GOT3 (cell line): ENCODE results near the gene CDT1.

ENCODE experiments used
- DNase-seq: peaks from one replicate; lab custom pipeline; 2025; ENCODE audit warnings: mixed read lengths; lab: John Stamatoyannopoulos, UW

CDT1 gene

GRCh38 chr16:88836791-88837190, 33.2 kb downstream of the CDT1 start:
- DNase-seq = no peak

GRCh38 chr16:88837806-88838205, 34.2 kb downstream of the CDT1 start:
- DNase-seq = no peak

GRCh38 chr16:88838566-88838965, 35.0 kb downstream of the CDT1 start:
- DNase-seq = no peak

DNA sequence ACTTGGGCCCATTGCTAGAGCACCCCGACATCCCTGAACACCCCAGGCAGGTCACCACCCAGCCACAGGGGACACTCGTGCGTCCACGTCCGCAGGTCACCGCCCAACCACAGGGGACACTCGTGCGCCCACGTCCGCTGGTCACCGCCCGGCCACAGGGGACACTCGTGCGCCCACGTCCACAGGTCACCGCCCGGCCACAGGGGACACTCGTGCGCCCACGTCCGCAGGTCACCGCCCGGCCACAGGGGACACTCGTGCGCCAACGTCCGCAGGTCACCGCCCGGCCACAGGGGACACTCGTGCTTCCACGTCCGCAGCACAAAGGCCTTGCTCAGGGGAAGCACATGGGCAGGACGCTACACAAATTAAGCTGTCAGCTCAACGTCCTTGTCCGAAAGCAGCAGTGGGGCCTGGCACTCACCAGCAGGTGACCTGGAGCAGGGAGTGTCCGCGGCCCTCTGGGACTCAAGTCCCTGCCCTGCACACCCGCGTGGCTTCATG, 35.5 kb downstream of the CDT1 start:
- DNase-seq = no peak

GRCh38 chr16:88839745-88840599, 36.4 kb downstream of the CDT1 start:
- DNase-seq = no peak

GRCh38 chr16:88840600-88841215, 37.1 kb downstream of the CDT1 start:
- no peak for DNase-seq

- DNase-seq = no peak
Measured at GRCh38 chr16:88841521-88842307, 38.1 kb downstream of the CDT1 start.

GRCh38 chr16:88842308-88842756, 38.7 kb downstream of the CDT1 start:
- DNase-seq = no peak

DNA sequence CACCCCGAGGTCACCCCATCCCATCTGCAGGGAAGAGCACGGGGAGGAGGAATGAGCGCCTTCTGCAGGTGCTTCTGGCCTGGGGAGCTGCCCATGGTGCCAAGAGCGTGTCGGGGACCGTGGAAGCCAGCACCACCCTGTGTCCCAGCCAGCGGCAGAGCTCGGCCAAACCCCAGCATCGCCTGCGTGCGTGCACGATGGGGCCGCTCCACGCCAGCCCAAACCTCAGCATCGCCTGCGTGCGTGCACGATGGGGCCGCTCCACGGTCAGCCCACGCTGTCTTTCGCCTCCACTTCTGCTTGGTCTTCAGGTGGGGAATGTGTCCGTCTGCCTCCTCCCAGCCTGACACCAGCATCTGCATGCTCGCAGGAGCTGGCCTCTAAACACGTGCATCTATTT, 39.2 kb downstream of the CDT1 start:
- DNase-seq = no peak

- DNase-seq = no peak
Measured at GRCh38 chr16:88843256-88843655, 39.7 kb downstream of the CDT1 start.

- no peak for DNase-seq
Measured at GRCh38 chr16:88844419-88845036, 40.9 kb downstream of the CDT1 start.

DNA sequence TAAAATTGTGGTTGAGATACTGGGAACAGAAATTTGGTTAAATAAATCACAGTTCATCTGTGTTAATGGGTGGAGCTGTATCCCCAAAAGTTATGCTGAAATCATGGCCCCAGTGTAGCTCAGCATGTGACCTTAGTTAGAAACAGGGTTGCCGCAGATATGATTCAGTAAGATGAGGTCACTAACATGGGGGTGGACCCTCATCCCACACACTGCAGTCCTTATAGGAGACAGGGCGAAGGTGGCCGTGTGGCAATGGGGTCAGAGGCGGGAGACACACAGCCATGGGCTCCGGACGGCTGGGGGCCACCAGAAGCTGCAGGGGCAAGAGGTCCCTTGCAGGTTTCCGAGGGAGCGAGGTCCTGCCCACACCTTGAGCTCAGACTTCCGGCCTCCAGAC, 42.5 kb downstream of the CDT1 start:
- no peak for DNase-seq

- DNase-seq = no peak
Measured at GRCh38 chr16:88847654-88848053, 44.1 kb downstream of the CDT1 start.

DNA sequence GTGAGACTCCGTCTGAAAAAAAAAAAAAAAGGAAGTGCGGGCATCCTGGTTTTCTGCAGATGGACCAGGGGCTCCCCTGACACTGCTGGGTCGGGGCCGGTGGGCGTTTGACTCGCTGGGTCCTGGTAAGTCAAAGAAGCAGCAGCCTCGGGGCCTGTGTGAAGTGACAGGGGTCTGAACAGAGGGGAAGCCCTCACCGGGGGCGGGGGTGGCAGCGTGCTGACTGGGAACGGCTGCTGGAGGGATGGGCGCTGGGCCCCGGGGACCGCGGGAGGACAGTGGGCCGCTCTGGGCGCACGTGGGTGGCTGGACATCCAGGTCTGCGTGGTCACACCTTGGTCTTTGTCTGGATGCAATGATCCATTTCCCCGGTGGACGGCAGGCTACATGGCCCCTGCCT, 45.0 kb downstream of the CDT1 start:
- no peak for DNase-seq

DNA sequence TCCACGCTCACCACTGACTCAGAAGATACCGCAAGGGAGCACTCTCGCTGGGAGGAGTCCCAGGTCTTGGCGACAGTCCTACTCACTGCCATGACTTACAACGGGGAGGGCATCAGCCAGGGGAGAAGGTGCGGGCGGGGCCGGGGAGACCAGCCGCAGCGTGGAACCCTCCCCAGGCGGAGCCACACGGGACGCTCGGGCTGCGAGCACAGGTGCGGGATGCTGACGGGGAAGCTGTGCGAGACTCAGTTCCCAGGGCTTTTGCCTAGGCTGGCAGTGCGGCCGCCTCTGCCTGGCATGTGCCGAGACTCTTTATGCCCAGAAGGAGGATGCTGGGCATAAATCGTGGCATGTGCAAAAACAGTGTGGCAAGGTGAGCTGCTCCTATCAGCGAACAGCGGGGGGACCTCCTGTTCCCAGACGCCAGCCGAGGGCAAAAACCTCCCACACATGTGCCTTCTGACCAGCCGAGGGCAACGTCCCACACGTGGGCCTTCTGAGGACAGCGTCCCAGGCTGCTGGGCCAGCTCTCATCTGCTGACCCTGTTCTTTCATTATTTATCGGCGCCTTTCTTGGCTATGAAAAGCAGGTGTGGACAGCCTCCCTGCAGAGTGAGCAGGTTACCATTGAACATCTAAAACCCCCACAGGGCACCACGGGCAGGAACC, 47.1 kb downstream of the CDT1 start:
- DNase-seq = no peak

DNA sequence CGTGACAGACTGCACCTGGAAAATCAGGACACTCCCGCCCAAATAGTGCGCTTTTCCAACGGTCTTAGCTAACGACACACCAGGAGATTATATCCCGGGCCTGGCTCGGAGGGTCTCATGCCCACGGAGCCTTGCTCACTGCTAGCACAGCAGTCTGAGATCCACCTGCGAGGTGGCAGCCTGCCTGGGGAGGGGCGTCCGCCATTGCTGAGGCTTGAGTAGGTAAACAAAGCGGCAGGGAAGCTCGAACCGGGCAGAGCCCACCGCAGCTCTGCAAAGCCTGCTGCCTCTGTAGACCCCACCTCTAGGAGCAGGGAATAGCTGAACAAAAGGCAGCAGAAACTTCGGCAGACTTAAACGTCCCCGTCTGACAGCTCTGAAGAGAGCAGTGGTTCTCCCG, 48.0 kb downstream of the CDT1 start:
- DNase-seq = no peak

GRCh38 chr16:88853325-88853941, 49.8 kb downstream of the CDT1 start:
- DNase-seq = no peak

DNA sequence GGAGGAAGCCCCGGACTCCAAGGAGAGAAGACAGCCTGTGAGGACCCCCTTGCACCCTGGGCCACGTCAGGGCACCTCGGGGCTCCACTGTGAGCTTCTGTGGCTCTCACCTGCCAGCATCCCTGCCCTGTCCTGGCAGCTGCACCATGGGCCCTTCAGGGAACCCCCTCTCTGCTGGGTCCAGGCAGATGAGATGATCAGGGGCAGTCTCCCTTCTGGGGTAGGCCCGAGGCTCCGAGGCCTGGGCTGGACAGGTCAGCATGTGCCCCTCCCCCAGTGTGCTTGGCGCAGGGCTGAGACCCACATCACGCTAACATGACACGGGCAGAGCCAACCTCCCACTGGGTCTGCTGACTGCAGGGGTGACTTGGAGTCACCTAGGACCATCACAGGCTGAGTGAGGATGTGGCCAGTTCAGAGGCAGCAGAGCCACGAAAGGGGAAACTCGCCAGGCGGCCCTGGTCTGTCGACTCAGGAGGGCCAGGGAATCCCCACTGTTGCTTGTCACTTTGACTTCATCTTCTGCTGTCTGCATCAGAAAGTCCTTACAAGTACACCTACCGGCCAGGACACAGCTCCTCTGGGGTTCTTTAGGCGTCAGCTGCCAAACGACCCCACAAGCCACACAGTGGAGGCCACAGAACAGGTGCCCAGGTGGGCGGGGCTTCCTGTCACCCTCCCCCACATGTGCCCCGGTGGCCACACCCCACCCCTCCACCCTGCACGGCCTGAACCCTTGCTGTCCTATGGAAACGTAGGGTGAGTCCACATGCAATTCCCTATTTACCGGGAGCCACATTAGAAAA, 50.9 kb downstream of the CDT1 start:
- DNase-seq = no peak

DNA sequence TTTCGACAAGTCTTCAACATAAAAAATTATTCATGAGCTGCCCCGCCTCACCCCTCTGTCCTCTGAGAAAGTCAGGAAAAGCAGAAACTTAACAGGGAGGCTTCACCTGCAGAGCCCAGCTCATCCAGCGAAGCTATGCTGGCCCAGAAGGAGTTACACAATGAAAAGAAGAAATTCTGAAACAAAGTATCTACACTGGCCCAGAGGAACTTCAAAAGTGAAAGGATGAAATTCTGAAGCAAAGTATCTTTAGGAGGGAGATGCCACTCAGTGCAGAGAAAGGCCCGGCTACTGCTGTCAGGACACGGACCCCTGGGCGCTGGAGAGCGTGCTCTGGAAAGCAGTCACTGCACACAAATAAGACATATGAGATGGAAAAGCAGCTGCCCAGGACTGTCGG, 51.6 kb downstream of the CDT1 start:
- DNase-seq = no peak

GRCh38 chr16:88855736-88856121, 52.1 kb downstream of the CDT1 start:
- DNase-seq = no peak
